VCaP (cell line): Measurements from ENCODE around the gene MTHFD2L.

ENCODE experiments used
- H3K27ac ChIP-seq: fragments of 450-650 bp; 2 replicates; pipeline ENCODE4 v1.5.1; 2017
- TF ChIP-seq, protein P1 (sequence below): fragments of 450-650 bp; conservative IDR thresholded peaks from 2 replicates; pipeline ENCODE4 v1.5.1; 2017; ENCODE audit warnings: mild to moderate bottlenecking, moderate library complexity

The MTHFD2L gene

GRCh38 chr4:74174421-74174820 lies 16.5 kb downstream of the MTHFD2L start:
- no peak overlapping the region for H3K27ac ChIP-seq
- TF ChIP-seq, protein P1, sequence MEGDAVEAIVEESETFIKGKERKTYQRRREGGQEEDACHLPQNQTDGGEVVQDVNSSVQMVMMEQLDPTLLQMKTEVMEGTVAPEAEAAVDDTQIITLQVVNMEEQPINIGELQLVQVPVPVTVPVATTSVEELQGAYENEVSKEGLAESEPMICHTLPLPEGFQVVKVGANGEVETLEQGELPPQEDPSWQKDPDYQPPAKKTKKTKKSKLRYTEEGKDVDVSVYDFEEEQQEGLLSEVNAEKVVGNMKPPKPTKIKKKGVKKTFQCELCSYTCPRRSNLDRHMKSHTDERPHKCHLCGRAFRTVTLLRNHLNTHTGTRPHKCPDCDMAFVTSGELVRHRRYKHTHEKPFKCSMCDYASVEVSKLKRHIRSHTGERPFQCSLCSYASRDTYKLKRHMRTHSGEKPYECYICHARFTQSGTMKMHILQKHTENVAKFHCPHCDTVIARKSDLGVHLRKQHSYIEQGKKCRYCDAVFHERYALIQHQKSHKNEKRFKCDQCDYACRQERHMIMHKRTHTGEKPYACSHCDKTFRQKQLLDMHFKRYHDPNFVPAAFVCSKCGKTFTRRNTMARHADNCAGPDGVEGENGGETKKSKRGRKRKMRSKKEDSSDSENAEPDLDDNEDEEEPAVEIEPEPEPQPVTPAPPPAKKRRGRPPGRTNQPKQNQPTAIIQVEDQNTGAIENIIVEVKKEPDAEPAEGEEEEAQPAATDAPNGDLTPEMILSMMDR: no peak

DNA sequence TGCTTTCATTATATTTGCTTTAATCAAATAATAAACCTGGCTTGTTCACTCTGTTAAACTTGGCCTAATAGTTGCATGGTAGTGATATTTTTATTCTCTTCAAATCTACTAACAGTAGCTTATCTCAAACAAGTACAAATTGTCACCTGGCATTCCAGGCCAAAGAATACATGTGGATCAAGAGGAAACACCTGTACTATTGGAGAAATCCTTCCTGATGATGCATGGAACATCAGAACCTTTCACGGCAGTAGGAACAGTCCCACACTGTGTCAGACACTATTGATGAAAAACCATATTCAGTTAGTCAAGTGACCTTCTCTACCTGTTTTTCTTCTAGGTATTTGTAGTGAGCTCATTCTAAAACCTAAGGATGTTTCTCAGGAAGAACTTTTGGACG lies 17.0 kb downstream of the MTHFD2L start:
- TF ChIP-seq, protein P1: no peak
- no peak overlapping the region for H3K27ac ChIP-seq

GRCh38 chr4:74175379-74175778 lies 17.5 kb downstream of the MTHFD2L start:
- no peak overlapping the region for H3K27ac ChIP-seq
- TF ChIP-seq, protein P1: no peak

DNA sequence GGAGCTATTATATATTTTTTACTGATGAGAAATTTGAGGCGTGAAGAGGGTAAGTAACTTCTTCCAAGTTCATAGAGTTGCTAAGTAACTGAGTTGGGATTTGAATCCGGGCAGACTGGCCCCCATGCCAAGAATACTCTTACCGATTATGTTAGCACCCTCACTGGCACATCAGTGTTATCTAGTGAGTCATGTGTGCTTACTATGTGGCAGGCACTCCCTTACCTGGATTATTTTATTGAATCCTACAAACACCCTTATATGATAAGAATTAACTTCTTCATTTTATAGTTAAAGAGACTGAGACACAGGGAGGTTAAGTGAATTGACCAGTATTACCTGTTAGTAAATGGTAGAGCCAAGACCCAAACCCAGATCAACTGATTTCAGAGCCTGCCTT lies 20.9 kb downstream of the MTHFD2L start:
- H3K27ac ChIP-seq: no peak overlapping the region
- TF ChIP-seq, protein P1: no peak

DNA sequence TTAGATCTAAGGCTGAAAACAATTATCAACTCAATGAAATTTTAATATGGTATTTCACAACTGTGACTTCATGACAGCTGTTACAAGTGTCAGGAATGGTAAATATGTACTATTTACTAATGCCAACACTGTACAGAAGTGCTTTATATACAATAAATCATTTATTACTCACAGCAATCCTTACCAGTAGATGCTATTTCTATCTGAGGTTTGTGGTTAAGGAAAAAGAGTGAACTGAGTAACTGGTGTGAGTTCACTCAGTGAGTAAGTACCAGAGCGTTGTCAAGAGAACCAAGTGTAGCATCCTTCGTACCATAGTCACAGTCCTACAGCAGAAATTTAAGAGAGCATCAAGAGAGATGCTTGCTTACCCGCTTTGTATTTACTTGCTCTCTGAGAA lies 23.3 kb downstream of the MTHFD2L start:
- TF ChIP-seq, protein P1: no peak
- H3K27ac ChIP-seq: no peak overlapping the region

GRCh38 chr4:74188912-74189311 lies 31.0 kb downstream of the MTHFD2L start:
- no peak overlapping the region for H3K27ac ChIP-seq
- TF ChIP-seq, protein P1: no peak

- no peak overlapping the region for H3K27ac ChIP-seq
- TF ChIP-seq, protein P1: peak; percentile 66
These were observed 31.6 kb downstream of the MTHFD2L start for GRCh38 chr4:74189331-74190043.
